ACHN (cell line): ENCODE data around the gene TEAD1.
"Not testable (repeated sequence)": the region's sequence is repeated elsewhere in the genome, so short reads cannot be mapped to it uniquely, and the experiment has no call there.

Experiments
- DNase-seq: peaks from one replicate; pipeline ENCODE4 v3.0.0-alpha.2; 2015
- in situ Hi-C: cut with HindIII; loops from 2 replicates; pipeline ENCODE4 v1.10.0; 2017; ENCODE audit warnings: low sequenced_read_pairs, low pct_ligation_motif_present, low pct_unique_long_range_greater_than_20kb

The TEAD1 gene

DNA sequence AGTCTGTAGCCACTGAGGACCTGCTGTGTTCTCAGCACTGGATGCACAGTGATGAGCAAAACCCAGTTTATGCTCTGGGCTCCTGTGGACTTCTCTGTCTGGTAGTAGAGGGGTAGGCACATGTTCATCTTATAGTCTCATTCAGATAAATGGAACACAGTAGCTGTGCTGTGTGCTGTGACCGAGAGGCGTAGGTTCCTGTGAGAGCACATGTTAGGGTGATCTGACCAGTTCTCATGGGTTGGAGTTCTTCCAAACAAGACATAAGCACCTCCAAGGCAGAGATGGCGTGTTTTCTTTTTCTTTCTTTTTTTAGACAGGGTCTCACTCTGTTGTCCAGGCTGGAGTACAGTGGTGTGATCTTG is 180.1 kb downstream of the TEAD1 start:
- in situ Hi-C loops: no loop called here
- DNase-seq: no peak

GRCh38 chr11:12854829-12855228 is 180.6 kb downstream of the TEAD1 start:
- in situ Hi-C loops: no loop called here
- DNase-seq: peak; percentile 86

DNA sequence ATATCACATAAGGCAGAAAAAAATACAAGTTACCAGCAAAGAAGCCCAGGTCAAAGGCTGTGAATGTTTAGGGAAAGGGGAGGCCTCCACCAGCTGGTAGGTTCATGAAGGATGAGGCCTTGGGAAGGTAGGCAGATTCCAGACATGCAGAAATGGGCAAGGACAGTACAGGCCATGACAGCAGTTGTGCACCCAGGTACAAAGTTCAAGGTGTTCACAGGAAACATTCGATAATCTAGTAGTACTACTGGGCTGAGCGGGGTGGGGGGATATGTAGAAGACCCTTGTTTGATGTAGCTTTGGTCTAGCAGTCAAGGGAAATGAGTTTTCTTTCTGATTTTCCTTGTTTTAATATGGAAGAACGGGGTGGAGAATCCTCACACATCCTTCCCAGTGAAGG is 182.1 kb downstream of the TEAD1 start:
- in situ Hi-C loops: no loop called here
- DNase-seq: no peak

GRCh38 chr11:12857572-12857971 is 183.4 kb downstream of the TEAD1 start:
- in situ Hi-C loops: no loop called here
- DNase-seq: no peak

DNA sequence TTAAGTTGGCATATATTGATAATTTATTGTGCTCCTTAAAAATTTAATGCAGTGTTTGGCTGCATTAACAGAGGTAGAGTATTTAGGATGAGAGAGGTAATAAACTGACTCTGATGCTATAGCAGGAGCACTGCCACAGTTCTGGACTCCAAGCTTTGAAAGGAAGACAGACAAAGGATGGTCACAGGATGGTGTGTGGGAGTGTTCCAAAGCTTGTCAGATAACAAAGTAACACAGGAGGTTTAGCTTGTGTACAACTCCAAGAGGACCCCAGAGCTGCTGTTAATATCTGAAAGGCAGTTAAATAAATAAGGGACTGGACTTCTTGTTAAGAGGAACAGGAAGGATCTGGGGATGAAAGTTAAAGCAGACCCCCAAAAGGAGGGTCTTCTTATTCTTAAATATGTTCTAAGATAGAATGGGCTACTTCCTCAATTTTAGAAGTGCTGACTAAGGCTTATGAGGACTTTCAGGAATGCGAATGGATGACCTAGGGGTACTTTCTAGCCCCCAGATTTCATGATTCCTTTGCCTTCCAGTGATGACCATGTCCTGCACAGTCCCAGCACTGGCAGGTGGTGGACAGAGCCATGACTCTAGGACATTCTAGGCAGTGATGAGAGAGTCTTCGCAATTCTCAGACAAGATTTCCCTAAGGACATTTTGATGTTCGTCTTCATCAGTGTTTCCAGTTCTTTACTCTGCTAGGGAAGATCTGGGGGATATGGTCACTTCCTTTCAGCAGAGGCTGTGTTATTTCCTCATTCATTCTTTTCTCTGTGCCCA is 185.8 kb downstream of the TEAD1 start:
- no peak for DNase-seq
- in situ Hi-C loops: no loop called here

DNA sequence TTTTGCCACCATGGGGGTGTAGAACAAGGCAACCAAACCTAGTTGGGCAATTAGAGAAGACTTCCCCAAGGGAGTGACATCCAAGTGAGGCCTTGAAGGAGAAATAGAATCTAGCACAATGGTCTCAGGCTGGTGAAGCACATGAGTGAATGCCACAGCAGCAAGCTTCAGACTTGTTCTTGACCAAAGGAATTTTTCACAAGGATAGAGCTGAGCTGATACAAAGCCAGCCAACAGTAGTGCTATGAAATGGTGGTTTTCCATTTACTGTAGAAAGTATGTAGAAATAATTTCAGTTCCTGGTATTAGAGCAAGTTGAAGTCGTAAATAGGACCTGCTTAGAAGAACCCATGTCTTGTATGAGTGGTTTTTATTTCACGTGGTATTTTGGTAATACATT is 186.6 kb downstream of the TEAD1 start:
- no peak for DNase-seq
- in situ Hi-C loops: no loop called here

GRCh38 chr11:12862696-12863469 is 188.7 kb downstream of the TEAD1 start:
- DNase-seq: peak; percentile 44
- in situ Hi-C loops: no loop called here

DNA sequence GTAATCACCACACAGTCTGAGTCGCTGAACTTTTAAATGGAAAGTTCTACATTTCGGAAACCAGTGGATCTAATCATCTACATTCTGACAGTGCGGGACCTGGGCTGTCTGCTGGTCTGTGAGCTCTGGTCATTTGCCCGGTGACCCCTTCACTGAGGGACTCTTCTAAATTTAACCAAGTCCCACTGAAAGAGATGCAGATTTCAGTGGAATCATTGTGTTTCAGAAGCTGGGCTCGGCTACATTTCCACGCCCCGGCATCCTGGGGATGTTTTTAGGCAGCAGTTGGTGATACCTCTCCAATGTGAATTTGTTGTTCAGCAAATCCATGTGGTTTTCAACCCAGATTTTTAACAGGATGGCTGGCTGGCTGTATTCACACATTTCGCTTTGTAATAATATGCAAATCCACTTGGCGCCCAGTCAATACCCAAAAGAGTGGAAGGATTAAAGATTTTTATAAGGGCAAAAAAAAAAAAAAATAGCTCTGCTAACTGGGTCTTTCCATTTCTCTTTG is 189.4 kb downstream of the TEAD1 start:
- in situ Hi-C loops: no loop called here

GRCh38 chr11:12864316-12865156 is 190.3 kb downstream of the TEAD1 start:
- in situ Hi-C loops: no loop called here
- DNase-seq: no peak

More for the DNA sequence above, 189.4 kb downstream of the TEAD1 start:
- DNase-seq: no peak

- in situ Hi-C loops: no loop called here
- DNase-seq: no peak
Measured at GRCh38 chr11:12865863-12866595, 191.8 kb downstream of the TEAD1 start.

- in situ Hi-C loops: no loop called here
- no peak for DNase-seq
Measured at GRCh38 chr11:12867531-12867930, 193.3 kb downstream of the TEAD1 start.

- DNase-seq: peak; percentile 49
- in situ Hi-C loops: no loop called here
Measured at GRCh38 chr11:12868315-12869073, 194.3 kb downstream of the TEAD1 start.

- in situ Hi-C loops: no loop called here
- no peak for DNase-seq
Measured at GRCh38 chr11:12871241-12871640, 197.0 kb downstream of the TEAD1 start.

- no peak for DNase-seq
- in situ Hi-C loops: no loop called here
Measured at GRCh38 chr11:12871788-12872321, 197.6 kb downstream of the TEAD1 start.

DNA sequence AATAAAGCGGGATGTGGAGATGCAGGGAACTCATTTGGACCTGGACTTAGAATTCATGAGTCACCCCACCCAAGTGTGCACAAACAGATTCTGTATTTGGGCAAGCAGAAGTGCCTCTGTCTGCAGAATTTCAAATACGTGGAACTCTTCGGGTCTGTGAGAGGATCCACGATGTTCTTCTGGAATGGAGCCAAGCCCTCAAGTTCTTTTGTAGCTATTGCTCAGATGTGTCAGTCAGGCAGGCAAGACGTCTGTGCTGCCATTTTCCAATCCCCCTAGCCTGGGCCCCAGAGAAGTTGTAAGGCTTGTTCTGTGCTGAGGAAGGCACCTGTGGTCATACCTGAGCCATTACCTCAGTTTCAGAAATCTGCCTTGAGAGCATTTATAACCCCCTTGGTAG is 202.1 kb downstream of the TEAD1 start:
- in situ Hi-C loops: no loop called here
- no peak for DNase-seq

- in situ Hi-C loops: no loop called here
Measured at GRCh38 chr11:12876988-12877387, 202.8 kb downstream of the TEAD1 start.

DNA sequence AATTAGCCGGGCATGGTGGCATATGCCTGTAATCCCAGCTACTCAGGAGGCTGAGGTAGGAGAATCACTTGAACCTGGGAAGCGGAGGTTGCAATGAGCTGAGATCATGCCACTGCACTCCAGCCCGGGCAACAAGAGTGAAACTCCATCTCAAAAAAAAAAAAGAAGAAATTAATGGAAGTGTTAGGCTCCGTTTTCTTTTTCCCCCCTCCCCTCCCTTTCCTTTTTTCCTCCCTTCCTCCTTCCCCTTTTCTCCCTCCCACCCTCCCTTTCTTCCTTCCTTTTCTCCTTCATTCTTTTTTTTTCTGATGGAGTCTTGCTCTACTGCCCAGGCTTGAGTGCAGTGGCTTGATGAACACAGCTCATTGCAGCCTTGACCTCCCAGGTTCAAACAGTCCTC is 203.3 kb downstream of the TEAD1 start:
- DNase-seq, in situ Hi-C loops: not testable (repeated sequence)

More at GRCh38 chr11:12876988-12877387, 202.8 kb downstream of the TEAD1 start:
- DNase-seq: no peak
